OCI-LY3 (cell line): Measurements from ENCODE around the gene GPR158.
"Not testable (repeated sequence)": the region's sequence is repeated elsewhere in the genome, so short reads cannot be mapped to it uniquely, and the experiment has no call there.

Source experiments
- H2AFZ ChIP-seq: fragments of 200-600, 300-600 bp; shearing (Covaris generic); 2 replicates; pipeline ENCODE4 v1.6.0; 2014; ENCODE audit warnings: antibody characterized with exemption, low read depth, low read length
- H3K27ac ChIP-seq: fragments of 200-600, 300-600 bp; sonication (generic); 2 replicates; pipeline ENCODE4 v1.5.1; 2014; ENCODE audit warnings: mild to moderate bottlenecking, low read length, moderate library complexity, mixed read lengths
- H3K27me3 ChIP-seq: fragments of 200-600, 300-600 bp; sonication (generic); 2 replicates; pipeline ENCODE4 v1.6.1; 2014; ENCODE audit warnings: low read depth, low read length, mixed read lengths
- H3K36me3 ChIP-seq: fragments of 200-600, 300-600 bp; sonication (generic); replicated peaks from 2 replicates; pipeline ENCODE3; 2014; ENCODE audit warnings: low read depth, low read length, mixed read lengths
- H3K4me1 ChIP-seq: fragments of 300-600, 200-600 bp; sonication (generic); 2 replicates; pipeline ENCODE4 v1.6.1; 2014; ENCODE audit warnings: low read length, mixed read lengths
- H3K4me2 ChIP-seq: fragments of 200-600, 300-600 bp; sonication (generic); 2 replicates; pipeline ENCODE4 v1.6.1; 2014; ENCODE audit warnings: low read length, mixed read lengths
- H3K4me3 ChIP-seq: fragments of 300-600, 200-600 bp; sonication (generic); 2 replicates; pipeline ENCODE4 v1.5.1; 2014; ENCODE audit warnings: antibody characterized with exemption, mild to moderate bottlenecking, low read length, moderate library complexity
- H3K79me2 ChIP-seq: fragments of 300-600, 200-600 bp; shearing (Covaris generic); 2 replicates; pipeline ENCODE4 v1.6.1; 2014; ENCODE audit warnings: mild to moderate bottlenecking, low read length, mixed read lengths
- H3K9ac ChIP-seq: fragments of 300-600, 200-600 bp; shearing (Covaris generic); 2 replicates; pipeline ENCODE4 v1.6.0; 2014; ENCODE audit warnings: mild to moderate bottlenecking, low read length, moderate library complexity
- H3K9me3 ChIP-seq: fragments of 200-600, 300-600 bp; shearing (Covaris generic); 2 replicates; pipeline ENCODE4 v1.6.1; 2014; ENCODE audit warnings: low read length, mixed read lengths; ENCODE audit not compliant: insufficient read depth
- H4K20me1 ChIP-seq: fragments of 200-600, 300-600 bp; sonication (generic); 2 replicates; pipeline ENCODE4 v1.6.1; 2016; ENCODE audit warnings: low read length, mixed read lengths; ENCODE audit not compliant: insufficient read depth
- CTCF ChIP-seq: fragments of 200-600, 300-600 bp; sonication (generic); IDR thresholded peaks from 2 replicates; pipeline ENCODE4 v1.5.1; 2014; ENCODE audit warnings: antibody characterized with exemption, low read length, low read depth
- EZH2phosphoT487 ChIP-seq: fragments of 200-600 bp; shearing (Covaris generic); IDR thresholded peaks from 2 replicates; pipeline ENCODE4 v1.6.1; 2018; ENCODE audit warnings: antibody characterized with exemption, mixed run types, low read depth

GPR158 gene

DNA sequence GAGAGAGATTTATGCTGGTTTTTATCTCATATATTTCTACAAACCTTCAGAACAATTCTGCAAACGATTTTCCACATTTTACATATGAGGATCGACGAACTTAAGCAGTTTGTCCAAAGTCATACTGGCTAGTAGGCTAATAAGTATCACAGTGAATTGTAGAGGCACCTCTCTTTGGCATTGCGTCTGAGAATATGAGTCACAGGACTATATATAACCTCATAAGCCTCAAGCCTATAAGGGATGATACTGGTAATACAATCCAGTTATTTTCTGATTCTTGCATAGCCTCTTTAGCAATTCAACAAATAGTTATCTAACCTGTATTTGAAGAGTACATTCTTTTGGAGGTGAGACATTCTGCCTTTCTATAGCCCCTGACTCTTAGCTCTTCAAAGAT, 129.8 kb downstream of the GPR158 start:
- H3K79me2 ChIP-seq: no peaks in the 10 kb centered on the region
- no peak overlapping the region for H3K4me3 ChIP-seq
- no peaks in the 10 kb centered on the region for H3K36me3 ChIP-seq
- H3K4me2 ChIP-seq: no peak overlapping the region
- H3K27ac ChIP-seq: no peak overlapping the region
- no peaks in the 10 kb centered on the region for H3K4me1 ChIP-seq
- no peak overlapping the region for H3K9ac ChIP-seq
- no peaks in the 10 kb centered on the region for H3K27me3 ChIP-seq
- no peaks in the 10 kb centered on the region for H3K9me3 ChIP-seq
- H2AFZ ChIP-seq: no peak overlapping the region
- H4K20me1 ChIP-seq: no peaks in the 10 kb centered on the region
- TF ChIP-seq EZH2phosphoT487 (no peak), CTCF (no peak)

GRCh38 chr10:25306386-25306785, 131.6 kb downstream of the GPR158 start:
- Histone ChIP-seq H3K4me2 (no peak overlapping the region), H3K27ac (no peak overlapping the region), H3K9me3 (no peaks in the 10 kb centered on the region), H3K4me3 (no peak overlapping the region), H3K9ac (no peak overlapping the region), H3K27me3 (no peaks in the 10 kb centered on the region), H2AFZ (no peak overlapping the region), H3K36me3 (no peaks in the 10 kb centered on the region), H3K4me1 (no peaks in the 10 kb centered on the region), H3K79me2 (no peaks in the 10 kb centered on the region), H4K20me1 (no peaks in the 10 kb centered on the region)
- no peak for TF ChIP-seq EZH2phosphoT487

GRCh38 chr10:25308278-25308677, 133.5 kb downstream of the GPR158 start:
- H3K4me3 ChIP-seq: no peak overlapping the region
- H4K20me1 ChIP-seq: no peaks in the 10 kb centered on the region
- TF ChIP-seq CTCF (no peak), EZH2phosphoT487 (no peak)
- no peaks in the 10 kb centered on the region for H3K27me3 ChIP-seq
- H3K4me2 ChIP-seq: no peak overlapping the region
- no peak overlapping the region for H3K9ac ChIP-seq
- no peaks in the 10 kb centered on the region for H3K9me3 ChIP-seq
- H3K27ac ChIP-seq: no peak overlapping the region
- H3K4me1 ChIP-seq: no peaks in the 10 kb centered on the region
- H2AFZ ChIP-seq: no peak overlapping the region
- H3K79me2 ChIP-seq: no peaks in the 10 kb centered on the region
- H3K36me3 ChIP-seq: no peaks in the 10 kb centered on the region

DNA sequence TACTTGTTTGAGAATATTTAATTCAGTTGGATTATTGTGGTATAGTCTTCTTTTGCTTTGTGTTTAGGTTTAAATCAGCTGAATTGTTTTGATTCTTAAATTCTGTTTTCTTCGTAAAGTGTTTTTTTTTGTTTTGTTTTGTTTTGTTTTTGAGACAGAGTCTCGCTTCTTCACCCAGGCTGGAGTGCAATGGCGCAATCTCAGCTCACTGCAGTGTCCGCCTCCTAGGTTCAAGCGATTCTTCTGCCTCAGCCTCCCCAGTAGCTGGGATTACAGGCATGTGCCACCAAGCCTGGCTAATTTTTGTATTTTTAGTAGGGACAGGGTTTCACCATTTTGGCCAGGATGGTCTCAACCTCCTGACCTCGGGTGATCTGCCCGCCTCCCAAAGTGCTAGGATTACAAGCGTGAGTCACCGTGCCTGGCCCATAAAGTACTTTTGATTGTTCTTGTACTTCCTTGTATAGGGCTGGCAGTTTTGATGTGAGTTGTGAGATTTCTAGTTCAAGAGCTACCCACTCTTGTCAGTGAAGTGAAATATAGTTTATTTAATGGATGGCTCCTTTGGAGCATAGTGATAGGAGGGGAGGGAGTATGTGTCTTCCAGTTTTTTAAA, 142.9 kb downstream of the GPR158 start:
- not testable (repeated sequence) for H3K27ac ChIP-seq, H4K20me1 ChIP-seq, H3K9me3 ChIP-seq, H3K9ac ChIP-seq, H3K27me3 ChIP-seq, H3K4me1 ChIP-seq, H3K36me3 ChIP-seq, H3K4me3 ChIP-seq, H3K4me2 ChIP-seq, H3K79me2 ChIP-seq, H2AFZ ChIP-seq

- Histone ChIP-seq H3K27me3 (no peaks in the 10 kb centered on the region), H3K79me2 (no peaks in the 10 kb centered on the region), H3K9me3 (no peaks in the 10 kb centered on the region), H3K4me1 (no peaks in the 10 kb centered on the region), H4K20me1 (no peaks in the 10 kb centered on the region), H3K4me3 (no peak overlapping the region), H2AFZ (no peak overlapping the region), H3K9ac (no peak overlapping the region), H3K36me3 (no peaks in the 10 kb centered on the region), H3K27ac (no peak overlapping the region), H3K4me2 (no peak overlapping the region)
- TF ChIP-seq EZH2phosphoT487: no peak
- TF ChIP-seq CTCF: no peak
Measured at GRCh38 chr10:25327273-25327672, 152.5 kb downstream of the GPR158 start.
